ENCODE measurements around the gene MTOR.

The MTOR gene

DNA sequence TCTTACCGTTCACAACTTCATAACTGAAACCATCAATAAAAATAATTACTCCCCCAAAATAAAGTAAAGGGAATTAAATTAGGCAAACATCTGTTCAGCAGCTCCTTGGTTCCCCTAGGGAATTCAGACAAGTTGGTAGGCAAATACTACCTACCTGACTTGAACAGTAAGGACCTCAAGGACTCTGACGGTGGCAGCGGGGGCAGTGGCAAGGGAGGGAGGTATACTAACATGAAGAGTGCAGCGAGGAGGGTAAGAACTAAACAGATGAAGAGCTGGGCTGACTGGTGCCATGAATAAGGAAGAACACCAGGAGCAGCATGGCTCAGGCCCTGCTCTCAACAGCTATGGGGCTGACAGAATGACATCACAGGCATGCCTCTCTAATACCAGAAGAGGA, 33.1 kb downstream of the MTOR start:
- H3K36me3 ChIP-seq, result peaks cover 71% of the 10 kb centered on the region

DNA sequence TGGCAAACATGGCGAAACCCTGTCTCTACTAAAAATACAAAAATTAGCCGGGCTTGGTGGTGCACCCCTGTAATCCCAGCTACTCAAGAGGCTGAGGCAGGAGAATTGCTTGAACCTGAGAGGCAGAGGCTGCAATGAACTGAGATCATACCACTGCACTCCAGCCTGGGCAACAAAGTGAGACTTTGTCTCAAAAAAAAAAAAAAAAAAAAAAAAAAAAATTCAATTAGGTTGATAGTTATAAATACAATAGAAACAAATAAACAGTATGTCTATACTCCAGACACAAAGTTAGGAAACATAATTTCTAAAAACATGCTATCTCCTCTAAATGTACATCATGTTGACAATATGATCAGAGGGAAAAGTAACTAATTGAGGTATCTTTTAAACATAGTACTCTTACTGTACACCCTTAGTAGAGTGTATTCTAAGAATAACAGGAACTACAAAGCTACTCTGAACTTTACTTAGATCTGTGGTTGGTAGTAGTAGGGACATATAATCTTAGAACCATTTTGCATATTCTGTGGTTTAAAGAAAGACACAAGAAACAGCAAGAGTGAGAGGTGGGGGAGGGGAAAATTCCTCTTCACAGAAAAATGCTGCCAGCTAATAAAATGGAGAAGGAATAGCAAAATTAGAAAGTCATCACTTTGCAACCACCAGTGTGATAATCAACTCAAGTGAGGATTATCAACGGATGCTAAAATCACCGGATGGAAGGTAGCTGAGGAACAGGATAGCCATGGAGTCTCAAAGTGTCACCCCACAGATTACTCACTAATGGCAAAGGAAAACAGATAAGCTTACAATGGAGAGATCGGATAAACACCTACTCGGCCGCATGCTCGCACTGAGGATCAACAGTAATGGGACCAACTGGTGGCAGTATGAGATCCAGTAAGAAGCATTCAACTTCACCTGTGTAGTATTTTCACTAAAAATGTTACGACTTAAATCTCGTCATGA, 35.0 kb downstream of the MTOR start:
- Histone ChIP-seq H3K27ac (peak overlapping the region; percentile 61), H3K27me3 (no peaks in the 10 kb centered on the region), H3K9ac (no peak overlapping the region), H3K9me3 (no peaks in the 10 kb centered on the region), H4K20me1 (no peaks in the 10 kb centered on the region), H3K4me3 (peak overlapping the region; percentile 29), H3K4me1 (peaks cover 77% of the 10 kb centered on the region), H3K36me3 (peaks cover 62% of the 10 kb centered on the region), H3K4me2 (peak overlapping the region; percentile 72)
- no peak for TF ChIP-seq Cebpa-rat (IDR thresholded peaks at IDR 0.05)

More for the DNA sequence above, 33.1 kb downstream of the MTOR start:
- Histone ChIP-seq H3K9ac (peak overlapping the region; percentile 2; the same call in 1 of the 2 replicates), H3K27me3 (no peaks in the 10 kb centered on the region), H3K27ac (peak overlapping the region; percentile 61), H4K20me1 (no peaks in the 10 kb centered on the region), H3K4me3 (no peak overlapping the region), H3K4me1 (peaks cover 82% of the 10 kb centered on the region), H3K4me2 (peak overlapping the region; percentile 72), H3K9me3 (no peaks in the 10 kb centered on the region)
- no peak for TF ChIP-seq Cebpa-rat (IDR thresholded peaks at IDR 0.05)

DNA sequence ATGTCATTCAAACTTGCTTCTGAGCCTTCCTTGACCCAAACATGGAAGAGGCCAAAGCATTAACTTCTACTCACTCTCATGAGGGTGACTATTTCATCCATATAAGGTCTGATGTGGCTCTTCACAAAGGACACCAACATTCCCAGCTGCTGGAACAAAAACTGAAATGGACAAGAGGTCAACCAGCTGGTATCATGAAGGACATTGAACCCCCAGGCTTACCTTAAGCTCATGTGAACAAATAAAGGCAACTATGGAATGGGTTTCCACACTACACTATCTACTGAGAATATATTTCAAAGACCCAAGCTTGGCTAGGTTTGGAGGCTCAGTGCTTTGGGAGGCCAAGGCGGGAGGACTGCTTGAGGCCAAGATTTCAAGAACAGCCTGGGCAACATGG, 46.3 kb downstream of the MTOR start:
- Histone ChIP-seq H3K9me3 (no peaks in the 10 kb centered on the region), H3K4me3 (no peak overlapping the region), H4K20me1 (no peaks in the 10 kb centered on the region), H3K27me3 (no peaks in the 10 kb centered on the region), H3K9ac (no peak overlapping the region), H3K36me3 (peaks cover 88% of the 10 kb centered on the region), H3K4me1 (peaks cover 7% of the 10 kb centered on the region), H3K4me2 (no peak overlapping the region), H3K27ac (no peak overlapping the region)
- TF ChIP-seq Cebpa-rat (IDR thresholded peaks at IDR 0.05), result no peak

DNA sequence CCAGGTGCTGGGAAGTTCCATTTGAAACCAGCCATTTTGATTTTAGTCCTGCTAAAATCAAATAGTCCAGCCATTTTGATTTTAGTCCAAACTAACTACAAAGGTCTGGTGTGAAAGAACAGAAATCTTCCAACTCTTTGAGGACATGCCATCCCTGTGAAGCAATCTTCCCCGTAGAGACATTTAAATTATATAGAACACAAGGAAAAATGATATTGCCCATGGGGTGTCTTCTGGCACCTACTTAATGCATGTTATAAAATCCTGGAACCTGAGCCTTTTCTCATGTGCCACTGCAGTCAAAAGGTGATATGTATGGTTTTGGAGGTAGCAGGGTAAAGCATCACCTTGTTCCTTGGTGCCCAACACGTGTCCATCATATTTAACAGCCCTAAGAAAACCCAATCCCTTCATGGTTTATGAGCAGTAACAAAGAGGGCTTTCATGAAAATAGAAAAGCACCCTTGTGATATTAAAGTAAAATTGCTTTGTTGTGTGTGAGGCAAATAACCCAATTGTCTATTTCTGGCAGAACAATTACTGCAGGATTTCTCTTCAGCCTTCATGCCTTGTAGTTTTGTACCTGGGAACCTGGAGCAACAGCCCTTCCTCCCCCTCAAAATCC, 46.9 kb downstream of the MTOR start:
- H3K9ac ChIP-seq, result no peak overlapping the region
- H3K36me3 ChIP-seq, result peaks cover 92% of the 10 kb centered on the region
- no peak overlapping the region for H3K4me2 ChIP-seq
- H3K27ac ChIP-seq, result no peak overlapping the region
- no peak overlapping the region for H3K4me3 ChIP-seq
- H3K27me3 ChIP-seq, result no peaks in the 10 kb centered on the region
- no peak for TF ChIP-seq Cebpa-rat (IDR thresholded peaks at IDR 0.05)
- no peaks in the 10 kb centered on the region for H3K9me3 ChIP-seq
- peaks cover under 1% of the 10 kb centered on the region for H3K4me1 ChIP-seq
- no peaks in the 10 kb centered on the region for H4K20me1 ChIP-seq

DNA sequence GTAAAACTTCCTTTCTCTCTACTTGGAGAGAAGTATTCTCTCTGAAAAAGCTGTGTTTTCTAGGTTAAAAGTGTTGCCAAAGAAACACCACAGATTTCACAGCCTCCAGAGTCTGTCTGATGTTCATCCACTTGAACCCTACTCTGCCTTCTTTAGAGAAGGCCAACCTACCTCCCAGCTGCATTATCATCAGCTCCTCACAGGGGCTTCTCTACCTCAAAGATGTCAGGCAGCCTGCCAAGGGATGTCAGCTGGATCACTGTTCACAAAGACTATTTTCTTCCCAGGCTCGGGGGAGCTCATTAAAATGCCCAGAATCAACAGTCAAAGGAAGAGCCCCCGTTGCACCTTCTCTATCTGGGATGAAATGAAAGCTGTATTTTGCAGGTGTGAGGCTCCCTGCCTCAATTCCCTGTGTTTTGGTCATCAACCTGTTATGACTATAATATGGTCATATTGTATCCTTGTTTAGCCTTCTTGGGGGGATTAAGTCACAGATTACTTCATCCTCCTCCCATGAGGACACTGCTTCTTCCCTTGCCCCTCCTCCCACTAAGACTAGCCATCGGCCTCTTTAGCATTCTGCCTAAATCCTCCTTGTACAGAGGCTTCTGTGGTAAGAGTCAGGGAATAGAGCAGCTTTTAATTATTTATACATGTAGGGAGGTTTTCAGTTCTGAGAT, 47.5 kb downstream of the MTOR start:
- Histone ChIP-seq H3K4me2 (no peak overlapping the region), H3K4me3 (no peak overlapping the region), H3K9ac (no peak overlapping the region), H3K4me1 (no peaks in the 10 kb centered on the region; the same call in 1 of the 2 replicates), H3K27ac (no peak overlapping the region), H4K20me1 (no peaks in the 10 kb centered on the region), H3K9me3 (no peaks in the 10 kb centered on the region), H3K36me3 (peaks cover 96% of the 10 kb centered on the region), H3K27me3 (no peaks in the 10 kb centered on the region)
- TF ChIP-seq Cebpa-rat (IDR thresholded peaks at IDR 0.05), result no peak

DNA sequence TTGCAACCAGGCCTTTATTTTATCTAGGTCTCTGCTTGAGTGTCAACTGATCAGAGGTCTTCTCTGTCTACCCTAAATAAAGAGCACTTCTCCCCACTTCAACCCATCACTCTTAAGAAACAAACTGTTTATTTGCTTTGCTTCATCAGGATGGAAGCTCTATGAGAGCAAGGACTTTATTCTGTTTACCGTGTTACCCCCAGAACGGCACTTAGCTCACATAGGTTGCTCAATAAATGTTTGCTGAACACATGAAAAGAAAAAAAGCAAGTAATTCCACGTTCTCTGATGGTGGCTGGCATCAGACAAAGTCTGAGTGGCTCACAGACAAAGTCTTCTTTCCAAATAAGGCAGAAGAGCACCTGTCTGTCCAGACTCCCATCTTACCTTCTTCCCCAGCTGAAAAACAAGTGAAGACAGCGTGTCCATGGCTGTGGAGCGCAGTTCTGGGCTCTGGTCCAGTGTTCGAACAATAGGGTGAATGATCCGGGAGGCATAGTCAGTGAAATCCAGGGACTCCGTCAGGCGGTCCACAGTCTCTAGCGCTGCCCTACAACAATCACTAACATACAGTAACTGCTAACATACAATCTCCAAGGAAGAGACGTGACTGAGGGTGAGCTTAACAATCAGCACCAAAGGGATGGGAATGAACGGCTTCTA, 50.3 kb downstream of the MTOR start:
- Histone ChIP-seq H3K9ac (no peak overlapping the region), H3K27me3 (no peaks in the 10 kb centered on the region)

DNA sequence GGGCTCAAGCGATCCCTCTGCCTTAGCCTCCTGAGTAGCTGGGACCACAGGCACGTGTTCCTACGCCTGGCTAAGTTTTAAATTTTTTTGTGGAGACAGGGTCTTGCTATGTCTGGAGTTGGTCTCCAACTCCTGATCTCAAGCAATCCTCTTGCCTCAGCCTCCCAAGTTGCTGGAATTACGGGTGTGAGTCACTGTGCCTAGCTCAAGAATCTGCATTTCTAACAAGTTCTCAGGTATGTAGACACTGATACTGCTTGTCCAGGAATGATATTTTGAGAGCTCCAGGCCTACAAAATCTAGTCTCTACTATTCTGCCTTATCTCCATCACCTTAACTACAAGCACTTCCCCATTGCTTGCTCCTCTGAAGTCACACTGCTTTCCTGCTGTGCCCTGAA, 50.9 kb downstream of the MTOR start:
- Histone ChIP-seq H3K9me3 (no peaks in the 10 kb centered on the region), H3K9ac (no peak overlapping the region), H3K27me3 (no peaks in the 10 kb centered on the region), H4K20me1 (no peaks in the 10 kb centered on the region), H3K4me3 (no peak overlapping the region), H3K4me1 (no peaks in the 10 kb centered on the region; the same call in 1 of the 2 replicates), H3K36me3 (peaks cover 100% of the 10 kb centered on the region), H3K27ac (no peak overlapping the region), H3K4me2 (no peak overlapping the region)
- TF ChIP-seq Cebpa-rat (IDR thresholded peaks at IDR 0.05), result no peak

More for the DNA sequence above, 50.3 kb downstream of the MTOR start:
- peaks cover 98% of the 10 kb centered on the region for H3K36me3 ChIP-seq
- no peaks in the 10 kb centered on the region for H4K20me1 ChIP-seq
- H3K4me1 ChIP-seq, result no peaks in the 10 kb centered on the region; the same call in 1 of the 2 replicates
- no peak overlapping the region for H3K27ac ChIP-seq
- H3K4me2 ChIP-seq, result no peak overlapping the region
- H3K9me3 ChIP-seq, result no peaks in the 10 kb centered on the region
- H3K4me3 ChIP-seq, result no peak overlapping the region
- TF ChIP-seq Cebpa-rat (IDR thresholded peaks at IDR 0.05), result no peak

DNA sequence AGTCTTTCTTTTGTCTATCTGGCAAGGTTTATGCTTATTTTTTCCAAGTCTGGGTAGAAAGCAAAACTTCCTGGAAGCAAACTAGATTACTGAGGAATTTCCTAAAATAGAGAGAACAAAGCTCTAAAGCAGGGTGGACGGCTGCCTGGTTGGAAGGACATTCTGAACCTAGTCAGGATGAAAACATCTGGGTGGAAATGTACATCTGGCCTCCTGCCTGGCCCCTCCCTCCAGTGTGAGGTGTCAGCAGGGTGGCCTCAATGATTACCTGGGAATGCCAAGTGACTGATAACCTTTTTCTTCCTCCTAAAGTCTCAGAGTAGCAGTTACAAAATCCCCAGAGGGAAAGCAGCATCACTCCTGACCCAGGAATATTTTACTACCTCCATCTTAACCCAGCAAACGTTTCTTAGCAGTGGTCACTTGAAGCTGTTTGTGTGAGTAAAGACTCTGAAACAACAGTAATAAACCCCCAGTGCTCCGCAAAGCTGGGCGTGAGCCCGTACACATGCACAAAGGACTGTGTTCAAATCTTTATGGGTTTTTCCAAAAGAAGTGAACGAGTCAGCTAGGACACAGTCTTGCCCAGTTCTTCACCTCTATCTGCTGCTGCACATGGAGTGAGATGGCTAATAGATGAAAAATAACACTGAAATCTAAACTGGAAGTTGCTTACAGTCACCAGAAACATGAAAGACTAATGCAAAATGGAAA, 54.3 kb downstream of the MTOR start:
- TF ChIP-seq Cebpa-rat (IDR thresholded peaks at IDR 0.05), result no peak
- H3K36me3 ChIP-seq, result peaks cover 100% of the 10 kb centered on the region
- no peak overlapping the region for H3K4me2 ChIP-seq
- no peaks in the 10 kb centered on the region for H3K4me1 ChIP-seq
- no peaks in the 10 kb centered on the region for H4K20me1 ChIP-seq
- H3K9me3 ChIP-seq, result no peaks in the 10 kb centered on the region
- no peaks in the 10 kb centered on the region for H3K27me3 ChIP-seq
- no peak overlapping the region for H3K9ac ChIP-seq
- no peak overlapping the region for H3K4me3 ChIP-seq
- H3K27ac ChIP-seq, result no peak overlapping the region

Data from BLaER1 (cell line).